ENCODE data around the gene RAD9B. TPM values are rescaled to one million over a fixed set of nuclear protein-coding genes. Genes with fewer than 3 reads are reported as not detected.

Gene RAD9B
- total and polyA plus RNA-seq, 10 of the 15 experiments (the other 5 are each of a cell fraction or from before 2014, with no cell fraction given) = 0.54 to 2.0 (median 1.3) TPM

GRCh38 chr12:110501399-110501751 is 756 bp upstream of the RAD9B start:
- ChIA-PET CTCF (interaction anchor here (1.1 to 21.1 kb wide), 7 partner anchors 9 to 97 kb away, joined by 3 to 462 read pairs (median 3); partner anchors contain the start of genes ARPC3 and FAM216A), POLR2A (interaction anchor here (0.8 to 4.5 kb wide), 5 partner anchors 8 to 62 kb away, joined by 3 to 22 read pairs (median 4); partner anchors contain the start of genes FAM216A and GPN3), SMC1A (ENCODE audit: uncharacterized antibody, unreplicated experiment) (interaction anchor here (1.1 to 26.9 kb wide), 7 partner anchors 33 to 397 kb away, joined by 4 to 492 read pairs (median 4); partner anchors contain the start of genes ARPC3, FAM216A and GPN3), RAD21 (ENCODE audit: unreplicated experiment) (interaction anchor here (1.3 to 3.3 kb wide), 4 partner anchors 9 to 100 kb away, joined by 4 to 22 read pairs (median 10); partner anchors contain the start of genes FAM216A and GPN3)
- FAIRE-seq (no peak), ATAC-seq (peak; percentile 41), DNase-seq (ENCODE audit: low read depth, low spot score) (no peak)
- H3K36me3 ChIP-seq (ENCODE audit: control insufficient read depth in 2 of 2, insufficient read depth in 2 of 2, low read length in 1 of 2) = peaks cover 0 to 8% of the 10 kb centered on the region in 2 experiments; a peak in 1 of 4 replicates
- no peaks in the 10 kb centered on the region for H4K20me1 ChIP-seq (ENCODE audit: control insufficient read depth, insufficient read depth)
- peaks cover 4% of the 10 kb centered on the region for H3K4me1 ChIP-seq (ENCODE audit: control insufficient read depth, insufficient read depth, low read length)
- peak overlapping the region; percentile 96 for H3K9ac ChIP-seq (ENCODE audit: control insufficient read depth, insufficient read depth, low read length)
- WGBS (ENCODE audit: insufficient coverage, insufficient replicate concordance, low lambda C conversion rate, missing lambda C conversion rate) = under 1% methylated on average over 17 of the region's 17 CpGs
- H2AFZ ChIP-seq (ENCODE audit: control insufficient read depth, low read depth, low read length) = peak overlapping the region; percentile 68
- in situ Hi-C loops (cut with MboI) (no loop called here), intact Hi-C loops (cut with micrococcal nuclease; ENCODE audit: unreplicated experiment) (no loop called here)
- H3K4me2 ChIP-seq (ENCODE audit: control insufficient read depth, insufficient read depth) = peak overlapping the region; percentile 61
- H3K4me3 ChIP-seq = peak overlapping the region; percentile 97
- TSS peak; percentile 74 for BruUV-seq (replicated peaks)
- no peaks in the 10 kb centered on the region for H3K27me3 ChIP-seq (replicated peaks in 1 of 2; ENCODE audit: control insufficient read depth in 2 of 2, insufficient read depth in 2 of 2, low read length in 1 of 2)
- H3K9me3 ChIP-seq (replicated peaks; ENCODE audit: control insufficient read depth, insufficient read depth, low read length) = no peaks in the 10 kb centered on the region
- H3K79me2 ChIP-seq (ENCODE audit: control insufficient read depth, insufficient read depth, low read length) = peaks cover 50% of the 10 kb centered on the region
- H3K27ac ChIP-seq (ENCODE audit: control insufficient read depth, insufficient read depth) = peak overlapping the region; percentile 92
- TF ChIP-seq RAD51 (IDR thresholded peaks at IDR 0.05) (no peak), SMC3 (IDR thresholded peaks at IDR 0.05; ENCODE audit: borderline replicate concordance, low read length) (no peak), HDAC2 (IDR thresholded peaks at IDR 0.05) (no peak), CBX5 (IDR thresholded peaks at IDR 0.05; ENCODE audit: low read depth) (no peak), KLF5 (IDR thresholded peaks at IDR 0.05; ENCODE audit: partially characterized antibody) (no peak), TCF12 (IDR thresholded peaks at IDR 0.05; ENCODE audit: low read depth, low read length) (0 out of 2 replicates have a peak, but pooled peaks have one; percentile 29), IKZF2 (IDR thresholded peaks at IDR 0.05) (peak in 1 of 2 experiments; percentile 34; a peak in 1 of 4 replicates), ZNF592 (IDR thresholded peaks at IDR 0.05) (no peak), ZNF687 (IDR thresholded peaks at IDR 0.05) (no peak), YY1 (IDR thresholded peaks at IDR 0.05; ENCODE audit: low read depth, low read length) (0 out of 2 replicates have a peak, but pooled peaks have one; percentile 17), TCF3 (IDR thresholded peaks at IDR 0.05; ENCODE audit: borderline replicate concordance, insufficient read depth, low read depth, low read length) (no peak), HSF1 (IDR thresholded peaks at IDR 0.05; ENCODE audit: low read depth, low read length) (no peak)
